ENCODE results near the gene MAST4.

GRCh38 chr5:67181648-67182221, 585.5 kb downstream of the MAST4 start:
- no peak for TF ChIP-seq POLR2A (IDR thresholded peaks at IDR 0.05)
- TF ChIP-seq, protein P1, sequence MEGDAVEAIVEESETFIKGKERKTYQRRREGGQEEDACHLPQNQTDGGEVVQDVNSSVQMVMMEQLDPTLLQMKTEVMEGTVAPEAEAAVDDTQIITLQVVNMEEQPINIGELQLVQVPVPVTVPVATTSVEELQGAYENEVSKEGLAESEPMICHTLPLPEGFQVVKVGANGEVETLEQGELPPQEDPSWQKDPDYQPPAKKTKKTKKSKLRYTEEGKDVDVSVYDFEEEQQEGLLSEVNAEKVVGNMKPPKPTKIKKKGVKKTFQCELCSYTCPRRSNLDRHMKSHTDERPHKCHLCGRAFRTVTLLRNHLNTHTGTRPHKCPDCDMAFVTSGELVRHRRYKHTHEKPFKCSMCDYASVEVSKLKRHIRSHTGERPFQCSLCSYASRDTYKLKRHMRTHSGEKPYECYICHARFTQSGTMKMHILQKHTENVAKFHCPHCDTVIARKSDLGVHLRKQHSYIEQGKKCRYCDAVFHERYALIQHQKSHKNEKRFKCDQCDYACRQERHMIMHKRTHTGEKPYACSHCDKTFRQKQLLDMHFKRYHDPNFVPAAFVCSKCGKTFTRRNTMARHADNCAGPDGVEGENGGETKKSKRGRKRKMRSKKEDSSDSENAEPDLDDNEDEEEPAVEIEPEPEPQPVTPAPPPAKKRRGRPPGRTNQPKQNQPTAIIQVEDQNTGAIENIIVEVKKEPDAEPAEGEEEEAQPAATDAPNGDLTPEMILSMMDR (IDR thresholded peaks at IDR 0.05) = no peak

Data from uterus (tissue), 2 donors.